SK-N-SH (cell line): ENCODE measurements around the gene SZRD1.

Experiments
- EP300 ChIP-seq, 2 experiments: IDR thresholded peaks; 2 replicates each; pipeline versions ENCODE4 v1.4.0 to v1.6.1; 2012; ENCODE audit warnings: borderline replicate concordance in 1 of 2, low read depth in 1 of 2, low read length in 1 of 2
- FOXJ3 ChIP-seq: sonication (generic); formaldehyde crosslinking; IDR thresholded peaks from 2 replicates; pipeline ENCODE4 v1.5.1; 2020; ENCODE audit warnings: mild to moderate bottlenecking, missing genetic modification reagents
- POLR2AphosphoS5 ChIP-seq: IDR thresholded peaks from 2 replicates; pipeline ENCODE4 v1.6.1; 2012; ENCODE audit warnings: low read depth, low read length
- SIN3A ChIP-seq: IDR thresholded peaks from 2 replicates; pipeline ENCODE4 v1.6.1; 2012; ENCODE audit warnings: low read depth, mild to moderate bottlenecking, low read length, moderate library complexity, borderline replicate concordance
- TEAD4 ChIP-seq: IDR thresholded peaks from 2 replicates; pipeline ENCODE4 v1.4.0; 2012; ENCODE audit warnings: mild to moderate bottlenecking, borderline replicate concordance; ENCODE audit not compliant: insufficient read depth
- YY1 ChIP-seq: IDR thresholded peaks from 2 replicates; pipeline ENCODE4 v1.4.0; 2012; ENCODE audit warnings: low read depth, mild to moderate bottlenecking
- TF ChIP-seq, protein P1 (sequence below): IDR thresholded peaks from 2 replicates; pipeline ENCODE4 v1.4.0; 2012; ENCODE audit warnings: low read depth, borderline replicate concordance
- TF ChIP-seq, protein P2 (sequence below): fragments of 150-350 bp; IDR thresholded peaks from 2 replicates; pipeline ENCODE4 v1.6.1; 2016; ENCODE audit warnings: mild to moderate bottlenecking, low read depth, low read length
- TF ChIP-seq, protein P3 (sequence below): fragments of 200-600 bp; sonication (generic); IDR thresholded peaks from 2 replicates; pipeline ENCODE4 v1.6.1; 2017; ENCODE audit warnings: antibody characterized with exemption, mild to moderate bottlenecking, moderate library complexity

DNA sequence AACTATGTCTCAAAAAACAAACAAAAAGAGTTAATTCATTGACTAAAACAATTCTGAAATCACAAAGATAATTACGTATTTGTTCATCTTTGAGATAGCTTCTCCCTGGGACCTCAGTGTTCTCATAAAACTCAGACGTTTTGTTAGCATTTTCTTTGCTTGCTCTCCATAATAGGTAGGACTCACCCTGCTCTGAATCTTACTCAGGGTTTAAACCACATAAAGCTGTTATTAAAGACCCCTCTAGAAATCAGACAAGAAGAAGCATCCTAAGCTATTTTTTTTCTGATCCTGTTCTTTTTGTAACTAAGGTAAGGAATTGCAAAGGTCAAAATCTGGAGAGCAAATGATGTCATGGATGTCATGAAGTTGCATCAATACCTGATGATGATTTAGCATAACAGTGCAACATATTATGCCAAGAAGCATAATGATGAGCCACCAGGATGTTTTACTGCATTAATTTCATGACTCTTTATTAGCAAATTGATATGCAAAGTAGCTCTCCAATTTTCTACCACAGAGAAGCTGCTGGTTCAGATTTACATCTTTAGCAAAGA is 17.1 kb upstream of the SZRD1 start:
- TF ChIP-seq EP300 (IDR thresholded peaks at IDR 0.05; ENCODE audit: borderline replicate concordance in 1 of 2, low read depth in 1 of 2, low read length in 1 of 2): no peak
- TF ChIP-seq, protein P1, sequence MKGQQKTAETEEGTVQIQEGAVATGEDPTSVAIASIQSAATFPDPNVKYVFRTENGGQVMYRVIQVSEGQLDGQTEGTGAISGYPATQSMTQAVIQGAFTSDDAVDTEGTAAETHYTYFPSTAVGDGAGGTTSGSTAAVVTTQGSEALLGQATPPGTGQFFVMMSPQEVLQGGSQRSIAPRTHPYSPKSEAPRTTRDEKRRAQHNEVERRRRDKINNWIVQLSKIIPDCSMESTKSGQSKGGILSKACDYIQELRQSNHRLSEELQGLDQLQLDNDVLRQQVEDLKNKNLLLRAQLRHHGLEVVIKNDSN: no peak
- TF ChIP-seq POLR2AphosphoS5: no peak
- TF ChIP-seq TEAD4: no peak
- TF ChIP-seq SIN3A: no peak
- no peak for TF ChIP-seq FOXJ3 (CRISPR knock-in tag)
- TF ChIP-seq, protein P2, sequence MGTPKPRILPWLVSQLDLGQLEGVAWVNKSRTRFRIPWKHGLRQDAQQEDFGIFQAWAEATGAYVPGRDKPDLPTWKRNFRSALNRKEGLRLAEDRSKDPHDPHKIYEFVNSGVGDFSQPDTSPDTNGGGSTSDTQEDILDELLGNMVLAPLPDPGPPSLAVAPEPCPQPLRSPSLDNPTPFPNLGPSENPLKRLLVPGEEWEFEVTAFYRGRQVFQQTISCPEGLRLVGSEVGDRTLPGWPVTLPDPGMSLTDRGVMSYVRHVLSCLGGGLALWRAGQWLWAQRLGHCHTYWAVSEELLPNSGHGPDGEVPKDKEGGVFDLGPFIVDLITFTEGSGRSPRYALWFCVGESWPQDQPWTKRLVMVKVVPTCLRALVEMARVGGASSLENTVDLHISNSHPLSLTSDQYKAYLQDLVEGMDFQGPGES: no peak
- no peak for TF ChIP-seq YY1
- TF ChIP-seq, protein P3, sequence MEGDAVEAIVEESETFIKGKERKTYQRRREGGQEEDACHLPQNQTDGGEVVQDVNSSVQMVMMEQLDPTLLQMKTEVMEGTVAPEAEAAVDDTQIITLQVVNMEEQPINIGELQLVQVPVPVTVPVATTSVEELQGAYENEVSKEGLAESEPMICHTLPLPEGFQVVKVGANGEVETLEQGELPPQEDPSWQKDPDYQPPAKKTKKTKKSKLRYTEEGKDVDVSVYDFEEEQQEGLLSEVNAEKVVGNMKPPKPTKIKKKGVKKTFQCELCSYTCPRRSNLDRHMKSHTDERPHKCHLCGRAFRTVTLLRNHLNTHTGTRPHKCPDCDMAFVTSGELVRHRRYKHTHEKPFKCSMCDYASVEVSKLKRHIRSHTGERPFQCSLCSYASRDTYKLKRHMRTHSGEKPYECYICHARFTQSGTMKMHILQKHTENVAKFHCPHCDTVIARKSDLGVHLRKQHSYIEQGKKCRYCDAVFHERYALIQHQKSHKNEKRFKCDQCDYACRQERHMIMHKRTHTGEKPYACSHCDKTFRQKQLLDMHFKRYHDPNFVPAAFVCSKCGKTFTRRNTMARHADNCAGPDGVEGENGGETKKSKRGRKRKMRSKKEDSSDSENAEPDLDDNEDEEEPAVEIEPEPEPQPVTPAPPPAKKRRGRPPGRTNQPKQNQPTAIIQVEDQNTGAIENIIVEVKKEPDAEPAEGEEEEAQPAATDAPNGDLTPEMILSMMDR: no peak
